ENCODE results near the gene BSN.
"Not testable (repeated sequence)": the region's sequence is repeated elsewhere in the genome, so short reads cannot be mapped to it uniquely, and the experiment has no call there.

Gene BSN

GRCh38 chr3:49666592-49666991 is 112.3 kb downstream of the BSN start:
- intact Hi-C loops (cut with DNase I), result no loop called here
- DNase-seq, result no peak

- intact Hi-C loops (cut with DNase I), result no loop called here
- peak in 6 of 10 donors; percentile 30 to 91 (median 68) for DNase-seq
These were observed 113.6 kb downstream of the BSN start for GRCh38 chr3:49667701-49668413.

GRCh38 chr3:49668414-49668797 is 114.1 kb downstream of the BSN start:
- intact Hi-C loops (cut with DNase I), result no loop called here
- DNase-seq, result no peak

GRCh38 chr3:49668861-49669260 is 114.6 kb downstream of the BSN start:
- no peak for DNase-seq
- intact Hi-C loops (cut with DNase I), result no loop called here

- intact Hi-C loops (cut with DNase I), result no loop called here
- peak in 1 of 10 donors; percentile 61 for DNase-seq
These were observed 115.1 kb downstream of the BSN start for GRCh38 chr3:49669352-49669751.

GRCh38 chr3:49670940-49671290 is 116.6 kb downstream of the BSN start:
- peak in 1 of 10 donors; percentile 4 for DNase-seq
- intact Hi-C loops (cut with DNase I), result loop anchor here (1.0 kb wide), 1 partner anchor 132 kb away; no protein-coding TSS in a partner anchor

- intact Hi-C loops (cut with DNase I), result loop anchor here (1.0 kb wide), 1 partner anchor 132 kb away; no protein-coding TSS in a partner anchor
- peak; percentile 47 to 93 (median 68) for DNase-seq
These were observed 117.3 kb downstream of the BSN start for GRCh38 chr3:49671291-49672288.

GRCh38 chr3:49673121-49673714 is 118.9 kb downstream of the BSN start:
- intact Hi-C loops (cut with DNase I), result no loop called here
- DNase-seq, result peak in 1 of 10 donors; percentile 64

- intact Hi-C loops (cut with DNase I), result no loop called here
- peak; percentile 79 to 99 (median 92) for DNase-seq
These were observed 119.6 kb downstream of the BSN start, which contains the start of gene APEH for GRCh38 chr3:49673715-49674496. Gene APEH, plus strand, starts transcription at chr3:49674351. Its CDS starts 51 bp downstream, at chr3:49674402.

- intact Hi-C loops (cut with DNase I), result no loop called here
- DNase-seq, result no peak
These were observed 120.3 kb downstream of the BSN start for GRCh38 chr3:49674497-49674983.

- DNase-seq, result peak in 1 of 10 donors; percentile 65
- intact Hi-C loops (cut with DNase I), result no loop called here
These were observed 121.6 kb downstream of the BSN start for GRCh38 chr3:49675912-49676311.

GRCh38 chr3:49680493-49681231 is 126.4 kb downstream of the BSN start:
- intact Hi-C loops (cut with DNase I), result no loop called here
- DNase-seq, result peak in 4 of 10 donors; percentile 35 to 84 (median 65)

GRCh38 chr3:49681232-49681522 is 126.9 kb downstream of the BSN start:
- no peak for DNase-seq
- intact Hi-C loops (cut with DNase I), result no loop called here

- peak in 1 of 10 donors; percentile 75 for DNase-seq
These were observed 127.3 kb downstream of the BSN start for GRCh38 chr3:49681543-49681942.

GRCh38 chr3:49683162-49683561 is 128.9 kb downstream of the BSN start:
- DNase-seq, result peak in 1 of 10 donors; percentile 84
- intact Hi-C loops (cut with DNase I), result no loop called here

More at GRCh38 chr3:49681543-49681942, 127.3 kb downstream of the BSN start:
- intact Hi-C loops (cut with DNase I), result no loop called here

- intact Hi-C loops (cut with DNase I), result not testable (repeated sequence)
- DNase-seq, result peak in 1 of 10 donors; percentile 62
These were observed 130.2 kb downstream of the BSN start for GRCh38 chr3:49684453-49684852.

- intact Hi-C loops (cut with DNase I), result not testable (repeated sequence)
- peak in 1 of 10 donors; percentile 52 for DNase-seq
These were observed 130.8 kb downstream of the BSN start for GRCh38 chr3:49685103-49685502.

- intact Hi-C loops (cut with DNase I), result not testable (repeated sequence)
- peak in 1 of 10 donors; percentile 63 for DNase-seq
These were observed 131.6 kb downstream of the BSN start for GRCh38 chr3:49685846-49686245.

GRCh38 chr3:49686346-49686745 is 132.1 kb downstream of the BSN start:
- intact Hi-C loops (cut with DNase I), result not testable (repeated sequence)
- DNase-seq, result peak in 1 of 10 donors; percentile 87
